HG03520 (cell line): ENCODE results near the gene CADM1.

Source experiments
- ATAC-seq: cut with Tn5 transposase; IDR thresholded peaks from one replicate; pipeline ENCODE4 v1.9.1; 2021; ENCODE audit warnings: mild to moderate bottlenecking, moderate library complexity; ENCODE audit not compliant: unreplicated experiment

CADM1 gene

GRCh38 chr11:115290479-115290878, 213.7 kb downstream of the CADM1 start:
- ATAC-seq, result no peak

- no peak for ATAC-seq
Observed at GRCh38 chr11:115287266-115287665, 216.9 kb downstream of the CADM1 start.

- ATAC-seq, result no peak
Observed at GRCh38 chr11:115286614-115287013, 217.6 kb downstream of the CADM1 start.

GRCh38 chr11:115284773-115285172, 219.4 kb downstream of the CADM1 start:
- ATAC-seq, result no peak

- ATAC-seq, result no peak
Observed at GRCh38 chr11:115282923-115283322, 221.3 kb downstream of the CADM1 start.

- ATAC-seq, result no peak
Observed at GRCh38 chr11:115280775-115281174, 223.4 kb downstream of the CADM1 start.

GRCh38 chr11:115279813-115280761, 224.1 kb downstream of the CADM1 start:
- ATAC-seq, result no peak

- ATAC-seq, result no peak
Observed at GRCh38 chr11:115276799-115277198, 227.4 kb downstream of the CADM1 start.

GRCh38 chr11:115276191-115276590, 228.0 kb downstream of the CADM1 start:
- ATAC-seq, result no peak

GRCh38 chr11:115275045-115275444, 229.2 kb downstream of the CADM1 start:
- ATAC-seq, result no peak

- ATAC-seq, result no peak
Observed at GRCh38 chr11:115272925-115273324, 231.3 kb downstream of the CADM1 start.

- ATAC-seq, result no peak
Observed at GRCh38 chr11:115271643-115272042, 232.6 kb downstream of the CADM1 start.

- no peak for ATAC-seq
Observed at GRCh38 chr11:115269191-115269950, 234.8 kb downstream of the CADM1 start.

GRCh38 chr11:115267871-115268270, 236.3 kb downstream of the CADM1 start:
- no peak for ATAC-seq

GRCh38 chr11:115267238-115267781, 236.9 kb downstream of the CADM1 start:
- no peak for ATAC-seq

- no peak for ATAC-seq
Observed at GRCh38 chr11:115266066-115266639, 238.1 kb downstream of the CADM1 start.

GRCh38 chr11:115263799-115264656, 240.2 kb downstream of the CADM1 start:
- ATAC-seq, result no peak

GRCh38 chr11:115258216-115258615, 246.0 kb downstream of the CADM1 start:
- ATAC-seq, result no peak

- no peak for ATAC-seq
Observed at GRCh38 chr11:115257678-115258077, 246.5 kb downstream of the CADM1 start.

- ATAC-seq, result no peak
Observed at GRCh38 chr11:115257270-115257669, 246.9 kb downstream of the CADM1 start.
